Erythroblast (primary cell): ENCODE results near the gene BPIFB4.
"Not testable (repeated sequence)": the region's sequence is repeated elsewhere in the genome, so short reads cannot be mapped to it uniquely, and the experiment has no call there.

Experiments
- GATA1 ChIP-seq: IDR thresholded peaks from 2 replicates; pipeline ENCODE4 v1.6.1; 2011; ENCODE audit warnings: low read depth, mild to moderate bottlenecking, control low read depth, low read length, moderate library complexity
- POLR2A ChIP-seq: IDR thresholded peaks from 2 replicates; pipeline ENCODE4 v1.6.1; 2011; ENCODE audit warnings: mild to moderate bottlenecking, low read length

GRCh38 chr20:33122297-33122696 lies 42.9 kb downstream of the BPIFB4 start:
- TF ChIP-seq POLR2A, GATA1: not testable (repeated sequence)
